HFF-Myc (cell line): Measurements from ENCODE around the gene MARF1.
"Not testable (repeated sequence)": the region's sequence is repeated elsewhere in the genome, so short reads cannot be mapped to it uniquely, and the experiment has no call there.

Experiments used
- DNase-seq: peaks from one replicate; pipeline ENCODE4 v3.0.0-alpha.2; 2011; ENCODE audit warnings: low read depth; ENCODE audit errors: extremely low read depth
- H3K4me3 ChIP-seq: replicated peaks from 2 replicates; pipeline ENCODE4 v1.5.1; 2011; ENCODE audit warnings: low read depth, mild to moderate bottlenecking, control low read depth, low read length
- TF ChIP-seq, protein P1 (sequence below): IDR thresholded peaks from 2 replicates; pipeline ENCODE4 v1.5.1; 2012; ENCODE audit warnings: mild to moderate bottlenecking, low read depth, low read length, control low read depth; ENCODE audit errors: missing control alignments

Gene MARF1, protein sequence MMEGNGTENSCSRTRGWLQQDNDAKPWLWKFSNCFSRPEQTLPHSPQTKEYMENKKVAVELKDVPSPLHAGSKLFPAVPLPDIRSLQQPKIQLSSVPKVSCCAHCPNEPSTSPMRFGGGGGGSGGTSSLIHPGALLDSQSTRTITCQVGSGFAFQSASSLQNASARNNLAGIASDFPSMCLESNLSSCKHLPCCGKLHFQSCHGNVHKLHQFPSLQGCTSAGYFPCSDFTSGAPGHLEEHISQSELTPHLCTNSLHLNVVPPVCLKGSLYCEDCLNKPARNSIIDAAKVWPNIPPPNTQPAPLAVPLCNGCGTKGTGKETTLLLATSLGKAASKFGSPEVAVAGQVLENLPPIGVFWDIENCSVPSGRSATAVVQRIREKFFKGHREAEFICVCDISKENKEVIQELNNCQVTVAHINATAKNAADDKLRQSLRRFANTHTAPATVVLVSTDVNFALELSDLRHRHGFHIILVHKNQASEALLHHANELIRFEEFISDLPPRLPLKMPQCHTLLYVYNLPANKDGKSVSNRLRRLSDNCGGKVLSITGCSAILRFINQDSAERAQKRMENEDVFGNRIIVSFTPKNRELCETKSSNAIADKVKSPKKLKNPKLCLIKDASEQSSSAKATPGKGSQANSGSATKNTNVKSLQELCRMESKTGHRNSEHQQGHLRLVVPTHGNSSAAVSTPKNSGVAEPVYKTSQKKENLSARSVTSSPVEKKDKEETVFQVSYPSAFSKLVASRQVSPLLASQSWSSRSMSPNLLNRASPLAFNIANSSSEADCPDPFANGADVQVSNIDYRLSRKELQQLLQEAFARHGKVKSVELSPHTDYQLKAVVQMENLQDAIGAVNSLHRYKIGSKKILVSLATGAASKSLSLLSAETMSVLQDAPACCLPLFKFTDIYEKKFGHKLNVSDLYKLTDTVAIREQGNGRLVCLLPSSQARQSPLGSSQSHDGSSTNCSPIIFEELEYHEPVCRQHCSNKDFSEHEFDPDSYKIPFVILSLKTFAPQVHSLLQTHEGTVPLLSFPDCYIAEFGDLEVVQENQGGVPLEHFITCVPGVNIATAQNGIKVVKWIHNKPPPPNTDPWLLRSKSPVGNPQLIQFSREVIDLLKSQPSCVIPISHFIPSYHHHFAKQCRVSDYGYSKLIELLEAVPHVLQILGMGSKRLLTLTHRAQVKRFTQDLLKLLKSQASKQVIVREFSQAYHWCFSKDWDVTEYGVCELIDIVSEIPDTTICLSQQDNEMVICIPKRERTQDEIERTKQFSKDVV (N-terminal part only)

DNA sequence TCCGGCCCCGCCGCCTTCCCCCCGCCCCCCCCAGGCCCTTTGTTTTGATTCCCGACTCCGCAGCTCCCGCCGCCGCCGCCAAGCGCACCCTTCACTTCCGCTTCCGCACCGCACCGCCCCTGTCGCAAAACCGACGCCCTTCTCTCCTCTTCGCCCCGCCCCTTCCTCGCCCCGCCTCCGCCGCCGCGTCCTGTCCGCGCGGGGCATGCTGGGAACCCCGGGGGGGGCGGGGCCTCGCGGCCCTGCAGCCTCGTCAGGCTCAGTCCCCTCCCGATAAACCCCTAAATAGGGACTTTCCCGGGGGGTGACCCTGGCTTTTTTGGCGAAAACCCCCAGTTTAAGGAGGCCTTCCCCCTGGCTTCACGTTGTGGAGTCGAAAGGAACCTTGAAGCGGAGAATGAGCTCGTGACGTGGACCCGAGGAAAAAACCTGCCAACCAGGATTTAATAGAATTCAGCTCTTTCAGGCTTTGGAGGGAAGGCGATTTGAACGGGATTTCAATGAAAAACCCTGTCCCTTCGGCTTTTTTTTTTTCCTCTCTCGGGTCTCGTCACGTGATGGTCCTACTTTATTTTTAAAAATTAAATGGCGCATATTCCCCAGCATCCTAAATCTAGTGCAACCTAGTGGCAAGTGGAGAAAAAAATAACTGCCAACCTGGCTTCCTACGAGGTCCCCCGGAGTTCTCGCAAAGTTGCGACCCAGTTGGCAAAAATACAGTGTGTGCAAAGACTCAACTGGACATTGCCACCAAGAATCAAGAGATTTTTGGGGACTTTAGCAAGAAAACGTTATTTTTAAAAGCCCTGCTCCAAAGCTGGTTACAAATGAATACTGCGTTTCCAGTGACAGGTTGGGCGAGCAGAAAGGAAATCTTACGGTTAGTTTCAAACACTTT, at the start of gene MARF1:
Gene MARF1, minus strand, starts transcription at position 107 of the 898 bp plus-strand sequence. CDS start 3,921 bp downstream, outside the sequence.
- TF ChIP-seq, protein P1, sequence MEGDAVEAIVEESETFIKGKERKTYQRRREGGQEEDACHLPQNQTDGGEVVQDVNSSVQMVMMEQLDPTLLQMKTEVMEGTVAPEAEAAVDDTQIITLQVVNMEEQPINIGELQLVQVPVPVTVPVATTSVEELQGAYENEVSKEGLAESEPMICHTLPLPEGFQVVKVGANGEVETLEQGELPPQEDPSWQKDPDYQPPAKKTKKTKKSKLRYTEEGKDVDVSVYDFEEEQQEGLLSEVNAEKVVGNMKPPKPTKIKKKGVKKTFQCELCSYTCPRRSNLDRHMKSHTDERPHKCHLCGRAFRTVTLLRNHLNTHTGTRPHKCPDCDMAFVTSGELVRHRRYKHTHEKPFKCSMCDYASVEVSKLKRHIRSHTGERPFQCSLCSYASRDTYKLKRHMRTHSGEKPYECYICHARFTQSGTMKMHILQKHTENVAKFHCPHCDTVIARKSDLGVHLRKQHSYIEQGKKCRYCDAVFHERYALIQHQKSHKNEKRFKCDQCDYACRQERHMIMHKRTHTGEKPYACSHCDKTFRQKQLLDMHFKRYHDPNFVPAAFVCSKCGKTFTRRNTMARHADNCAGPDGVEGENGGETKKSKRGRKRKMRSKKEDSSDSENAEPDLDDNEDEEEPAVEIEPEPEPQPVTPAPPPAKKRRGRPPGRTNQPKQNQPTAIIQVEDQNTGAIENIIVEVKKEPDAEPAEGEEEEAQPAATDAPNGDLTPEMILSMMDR = peak; percentile 29
- peak within 1 kb of the TSS; percentile 72 for H3K4me3 ChIP-seq
- peak; percentile 63 for DNase-seq

DNA sequence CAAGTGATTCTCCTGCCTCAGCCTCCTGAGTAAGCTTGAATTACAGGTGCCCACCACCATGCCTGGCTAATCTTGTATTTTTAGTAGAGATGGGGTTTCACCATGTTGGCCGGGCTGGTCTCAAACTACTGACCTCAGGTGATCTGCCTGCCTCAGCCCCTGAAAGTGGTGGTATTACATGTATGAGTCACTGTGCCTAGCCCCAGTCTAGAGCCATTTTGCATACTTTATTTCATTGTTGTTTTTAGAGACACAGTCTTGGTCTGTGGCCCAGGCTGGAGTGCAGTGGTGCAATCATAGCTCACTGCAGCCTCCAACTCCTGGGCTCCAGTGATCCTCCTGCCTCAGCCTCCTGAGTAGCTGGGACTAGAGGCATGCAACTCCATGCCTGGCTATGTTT, 49.6 kb upstream of the MARF1 start:
- DNase-seq, H3K4me3 ChIP-seq: not testable (repeated sequence)

DNA sequence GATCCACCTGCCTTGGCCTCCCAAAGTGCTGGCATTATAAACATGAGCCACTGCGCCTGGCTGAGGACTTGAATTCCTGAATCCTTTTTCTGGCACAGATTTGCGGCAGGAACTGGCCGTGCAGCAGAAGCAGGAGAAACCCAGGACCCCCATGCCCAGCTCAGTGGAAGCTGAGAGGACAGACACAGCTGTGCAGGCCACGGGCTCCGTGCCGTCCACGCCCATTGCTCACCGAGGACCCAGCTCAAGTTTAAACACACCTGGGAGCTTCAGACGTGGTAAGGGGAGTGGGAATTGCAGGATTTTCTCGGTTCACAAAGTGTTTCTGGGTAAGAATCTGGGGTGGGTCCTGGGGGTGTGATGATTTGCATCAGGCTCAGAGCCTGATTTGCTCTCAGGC, 48.1 kb upstream of the MARF1 start:
- TF ChIP-seq, protein P1 = no peak
- no peak for DNase-seq
- H3K4me3 ChIP-seq = no peak overlapping the region

DNA sequence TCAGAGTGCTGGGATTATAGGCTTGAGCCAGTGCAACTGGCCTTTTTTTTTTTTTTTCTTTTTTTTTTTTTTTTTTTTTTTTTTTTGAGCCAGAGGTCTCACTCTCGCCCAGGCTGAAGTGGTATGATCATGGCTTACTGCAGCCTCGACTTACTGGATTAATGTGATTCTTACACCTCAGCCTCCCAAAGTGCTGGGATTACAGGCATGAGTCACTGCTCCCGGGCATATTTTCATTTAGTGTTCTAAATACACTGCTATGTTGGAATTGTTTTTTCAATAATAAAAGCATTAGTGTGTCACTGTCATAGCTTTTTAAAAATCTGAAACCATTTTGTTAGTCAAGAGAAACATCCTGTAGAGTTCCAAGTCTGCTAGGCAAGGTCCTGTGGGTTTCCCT, 47.3 kb upstream of the MARF1 start:
- no peak for DNase-seq
- TF ChIP-seq, protein P1 = no peak

DNA sequence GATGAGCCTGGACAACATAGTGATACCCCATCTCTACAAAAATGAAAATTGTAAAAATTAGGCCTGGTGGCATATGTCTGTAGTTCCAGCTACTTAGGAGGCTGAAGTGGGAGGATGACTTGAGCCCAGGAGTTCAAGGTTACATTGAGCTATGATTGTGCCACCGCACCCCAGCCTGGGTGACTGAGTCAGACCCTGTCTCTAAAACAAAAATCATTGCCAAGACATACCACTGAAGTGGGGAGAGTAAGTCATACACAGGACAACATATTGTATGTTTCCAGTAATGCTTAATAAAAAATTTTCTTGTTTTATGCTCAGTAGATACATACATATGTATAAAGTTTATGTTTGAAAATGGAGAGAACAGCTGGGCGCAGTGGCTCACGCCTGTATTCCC, 46.3 kb upstream of the MARF1 start:
- no peak overlapping the region for H3K4me3 ChIP-seq
- TF ChIP-seq, protein P1 = no peak
- no peak for DNase-seq

More for the DNA sequence above, 47.3 kb upstream of the MARF1 start:
- no peak overlapping the region for H3K4me3 ChIP-seq

DNA sequence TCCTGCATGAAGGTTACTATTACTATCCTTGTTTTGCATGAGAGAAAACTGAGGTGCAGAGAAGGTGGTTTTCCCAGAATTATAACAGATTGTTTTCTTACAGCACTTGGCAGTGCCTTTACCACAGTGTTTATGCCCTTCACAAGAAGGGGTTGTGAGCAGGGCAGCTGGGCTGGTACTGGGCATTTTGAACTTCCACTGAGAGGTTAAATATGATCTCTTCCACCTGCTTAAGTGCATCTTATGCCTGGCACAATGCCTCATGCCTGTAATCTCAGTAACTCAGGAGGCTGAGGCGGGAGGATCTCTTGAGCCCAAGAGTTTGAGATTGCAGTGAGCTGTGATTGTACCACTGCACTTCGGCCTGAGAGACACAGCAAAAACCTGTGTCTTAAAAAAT, 43.3 kb upstream of the MARF1 start:
- no peak for DNase-seq
- H3K4me3 ChIP-seq = no peak overlapping the region
- TF ChIP-seq, protein P1 = no peak
